Left lung (tissue), 10 donors: ENCODE data around the gene TM2D3. TPM values are rescaled to one million over a fixed set of nuclear protein-coding genes. Genes with fewer than 3 reads are reported as not detected.

Source experiments
- ATAC-seq: fragments of 200-7000 bp; cut with Tn5 transposase; one replicate; pipeline ENCODE4 v1.9.1; 2020; ENCODE audit warnings: moderate library complexity
- DNase-seq, 4 donors: peaks; one replicate each; pipeline ENCODE4 v3.0.0-alpha.2; 2013 to 2020
- H3K27ac ChIP-seq, 2 donors: fragments of 200-600 bp; sonication (generic) in 1 of 2; one replicate each; pipeline versions ENCODE4 v1.5.0 to v1.8.0; 2020 to 2021
- H3K27me3 ChIP-seq, 2 donors: fragments of 200-600 bp; sonication (generic) in 1 of 2; one replicate each; pipeline versions ENCODE4 v1.5.0 to v1.8.0; 2020 to 2021
- H3K36me3 ChIP-seq, 2 donors: fragments of 200-600 bp; sonication (generic) in 1 of 2; one replicate each; pipeline versions ENCODE4 v1.5.0 to v1.8.0; 2020 to 2021
- H3K4me1 ChIP-seq, 2 donors: fragments of 200-600 bp; one replicate each; pipeline ENCODE4 v1.8.0; 2021
- H3K4me3 ChIP-seq, 2 donors: fragments of 200-600 bp; sonication (generic) in 1 of 2; one replicate each; pipeline versions ENCODE4 v1.5.0 to v1.8.0; 2020 to 2021; ENCODE audit warnings: mild to moderate bottlenecking in 1 of 2
- H3K9me3 ChIP-seq, 2 donors: fragments of 200-600 bp; sonication (generic) in 1 of 2; one replicate each; pipeline versions ENCODE4 v1.5.0 to v1.8.0; 2020 to 2021
- intact Hi-C, 2 donors: fragments of 100-400 bp; cut with DNase I; formaldehyde crosslinking; loops; one replicate each; pipeline versions ENCODE4 v1.11.2 to v1.14.2; 2022
- polyA plus RNA-seq, 6 donors: library from polyadenylated mRNA; unstranded; fragments of 120-200 nt; gene quantifications; one replicate each; pipeline ENCODE4 v1.2.1, GENCODE V29; 2013; ENCODE audit not compliant: insufficient read length in 6 of 6
- total RNA-seq, 2 donors: library from RNA; stranded (reverse); fragmentation: NEBNext Ultra II Directional; extraction: Animal tissue kit (Norgen Biotek cat#: 25700); gene quantifications; one replicate each; pipeline ENCODE4 v1.2.1, GENCODE V29; 2021
- TF ChIP-seq, protein P1 (sequence below), 2 donors: fragments of 200-600 bp; sonication (generic) in 1 of 2; IDR thresholded peaks; one replicate each; pipeline versions ENCODE4 v1.5.0 to v1.8.0; 2021; ENCODE audit warnings: antibody characterized with exemption in 2 of 2
- donor health status: DM: no; HTN: yes; CAD: no.
- donor health status: DM: no; HTN: no; CAD: no.

The TM2D3 gene
- total and polyA plus RNA-seq, 8 donors = 43.7 to 67.3 (median 59.9) TPM

DNA sequence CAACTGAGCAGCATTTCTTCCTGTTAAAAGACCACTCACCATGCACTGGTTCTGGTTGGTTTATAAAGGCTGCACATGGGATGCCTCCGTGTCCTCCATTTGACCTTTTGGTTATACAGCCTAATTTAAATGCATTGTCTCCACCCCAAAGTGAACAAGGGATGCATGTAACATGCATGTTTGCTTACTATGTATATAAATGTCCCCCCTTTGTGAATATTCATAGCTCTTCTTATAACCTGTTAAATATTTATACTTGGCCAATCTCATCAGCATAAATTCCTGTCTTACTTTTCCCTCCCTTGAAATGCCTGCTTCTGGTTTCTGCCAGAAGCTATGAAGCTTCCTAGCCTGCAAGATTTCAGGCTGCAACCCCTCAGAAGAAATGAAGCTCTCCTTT lies 44.6 kb upstream of the TM2D3 start:
- Histone ChIP-seq H3K4me3 (no peak overlapping the region), H3K27ac (no peak overlapping the region), H3K36me3 (peaks cover 0 to 69% of the 10 kb centered on the region in 2 donors), H3K4me1 (no peaks in the 10 kb centered on the region), H3K9me3 (no peaks in the 10 kb centered on the region), H3K27me3 (no peaks in the 10 kb centered on the region)
- intact Hi-C loops = no loop called here
- DNase-seq (no peak), ATAC-seq (no peak)
- TF ChIP-seq, protein P1, sequence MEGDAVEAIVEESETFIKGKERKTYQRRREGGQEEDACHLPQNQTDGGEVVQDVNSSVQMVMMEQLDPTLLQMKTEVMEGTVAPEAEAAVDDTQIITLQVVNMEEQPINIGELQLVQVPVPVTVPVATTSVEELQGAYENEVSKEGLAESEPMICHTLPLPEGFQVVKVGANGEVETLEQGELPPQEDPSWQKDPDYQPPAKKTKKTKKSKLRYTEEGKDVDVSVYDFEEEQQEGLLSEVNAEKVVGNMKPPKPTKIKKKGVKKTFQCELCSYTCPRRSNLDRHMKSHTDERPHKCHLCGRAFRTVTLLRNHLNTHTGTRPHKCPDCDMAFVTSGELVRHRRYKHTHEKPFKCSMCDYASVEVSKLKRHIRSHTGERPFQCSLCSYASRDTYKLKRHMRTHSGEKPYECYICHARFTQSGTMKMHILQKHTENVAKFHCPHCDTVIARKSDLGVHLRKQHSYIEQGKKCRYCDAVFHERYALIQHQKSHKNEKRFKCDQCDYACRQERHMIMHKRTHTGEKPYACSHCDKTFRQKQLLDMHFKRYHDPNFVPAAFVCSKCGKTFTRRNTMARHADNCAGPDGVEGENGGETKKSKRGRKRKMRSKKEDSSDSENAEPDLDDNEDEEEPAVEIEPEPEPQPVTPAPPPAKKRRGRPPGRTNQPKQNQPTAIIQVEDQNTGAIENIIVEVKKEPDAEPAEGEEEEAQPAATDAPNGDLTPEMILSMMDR (IDR thresholded peaks at IDR 0.05) = no peak

DNA sequence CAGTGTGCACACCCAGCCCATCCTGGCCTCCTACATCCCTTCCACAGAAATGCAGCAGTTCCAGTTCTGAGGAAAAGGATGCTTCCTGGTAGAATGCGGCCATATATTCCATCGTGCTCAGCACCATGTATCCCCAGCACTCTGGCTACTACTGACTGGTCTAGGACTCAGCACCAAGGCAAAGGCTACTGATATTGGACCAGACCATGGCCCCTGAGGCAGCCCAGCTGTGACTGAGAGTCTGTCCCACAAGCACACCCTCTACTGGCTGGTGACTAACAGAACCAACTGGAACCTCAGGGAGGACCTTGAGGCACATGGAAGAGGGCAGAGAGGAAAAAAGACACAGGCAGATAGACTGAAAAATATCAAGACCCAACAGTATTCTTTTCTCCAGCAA lies 42.1 kb upstream of the TM2D3 start:
- Histone ChIP-seq H3K27ac (no peak overlapping the region), H3K4me1 (no peaks in the 10 kb centered on the region), H3K9me3 (no peaks in the 10 kb centered on the region), H3K36me3 (peaks cover 0 to 44% of the 10 kb centered on the region in 2 donors), H3K4me3 (no peak overlapping the region), H3K27me3 (no peaks in the 10 kb centered on the region)
- intact Hi-C loops = no loop called here
- TF ChIP-seq, protein P1 (IDR thresholded peaks at IDR 0.05) = no peak
- DNase-seq = no peak
- no peak for ATAC-seq

DNA sequence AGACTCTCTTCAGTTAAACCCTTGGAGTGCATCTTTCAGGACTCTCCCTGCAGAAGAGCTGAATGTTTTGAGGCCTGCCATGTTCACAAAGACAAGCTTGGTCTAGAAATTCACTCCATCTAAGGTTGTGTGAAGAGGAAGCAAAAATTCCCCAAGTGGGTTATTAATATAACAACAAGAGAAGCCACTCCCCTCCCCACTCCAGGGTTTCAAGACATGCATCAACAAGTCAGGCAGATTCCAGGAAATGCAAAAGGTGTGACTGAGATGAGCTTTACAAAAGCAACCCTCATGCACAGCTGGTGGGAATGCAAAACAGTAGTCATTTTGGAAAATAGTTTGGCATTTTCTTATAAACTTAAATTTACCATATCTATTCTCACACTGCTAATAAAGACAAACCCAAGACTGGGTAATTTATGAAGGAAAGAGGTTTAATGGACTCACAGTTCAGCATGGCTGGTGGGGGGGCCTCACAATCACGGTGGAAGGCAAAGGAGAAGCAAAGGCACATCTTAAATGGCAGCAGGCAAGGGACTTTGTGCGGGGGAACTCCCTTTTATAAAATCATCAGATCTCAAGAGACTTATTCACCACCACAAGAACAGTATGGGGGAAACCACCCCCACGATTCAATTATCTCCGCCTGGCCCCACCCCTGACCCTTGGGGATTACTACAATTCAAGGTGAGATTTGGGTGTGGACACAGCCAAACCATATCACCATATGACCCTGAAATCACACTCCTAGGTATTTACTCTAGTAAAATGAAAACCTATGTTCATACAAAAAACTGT lies 40.8 kb upstream of the TM2D3 start:
- intact Hi-C loops = no loop called here
- peaks cover 0 to 31% of the 10 kb centered on the region in 2 donors for H3K36me3 ChIP-seq
- no peak overlapping the region for H3K4me3 ChIP-seq

DNA sequence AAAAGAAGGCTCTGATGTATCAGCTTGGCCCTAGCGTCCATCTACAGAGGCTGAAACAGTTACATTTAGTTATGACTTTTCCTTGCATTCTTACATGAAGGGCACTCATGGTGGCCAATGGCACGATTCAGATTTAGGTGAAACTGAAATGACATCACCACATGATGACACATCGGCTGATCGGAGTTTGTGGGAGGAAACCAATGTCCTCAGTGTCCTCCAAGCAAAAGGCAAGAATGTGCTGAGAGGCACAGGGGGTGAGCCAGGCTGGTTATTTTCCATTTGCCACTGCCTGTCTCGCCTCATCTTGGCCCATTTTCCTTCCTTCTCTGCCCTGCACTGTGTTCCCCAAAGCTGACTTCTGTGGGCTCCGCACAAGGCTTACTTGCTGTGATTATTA lies 37.7 kb upstream of the TM2D3 start:
- no peak for ATAC-seq
- Histone ChIP-seq H3K27me3 (no peaks in the 10 kb centered on the region), H3K27ac (no peak overlapping the region), H3K4me1 (no peaks in the 10 kb centered on the region), H3K4me3 (no peak overlapping the region), H3K9me3 (no peaks in the 10 kb centered on the region), H3K36me3 (peaks cover 0 to 10% of the 10 kb centered on the region in 2 donors)
- DNase-seq = no peak
- intact Hi-C loops = no loop called here
- TF ChIP-seq, protein P1 (IDR thresholded peaks at IDR 0.05) = no peak

More for the DNA sequence above, 40.8 kb upstream of the TM2D3 start:
- no peaks in the 10 kb centered on the region for H3K9me3 ChIP-seq
- H3K4me1 ChIP-seq = no peaks in the 10 kb centered on the region
- DNase-seq (no peak), ATAC-seq (peak; percentile 45)
- TF ChIP-seq, protein P1 (IDR thresholded peaks at IDR 0.05) = no peak
- no peak overlapping the region for H3K27ac ChIP-seq
- H3K27me3 ChIP-seq = no peaks in the 10 kb centered on the region

DNA sequence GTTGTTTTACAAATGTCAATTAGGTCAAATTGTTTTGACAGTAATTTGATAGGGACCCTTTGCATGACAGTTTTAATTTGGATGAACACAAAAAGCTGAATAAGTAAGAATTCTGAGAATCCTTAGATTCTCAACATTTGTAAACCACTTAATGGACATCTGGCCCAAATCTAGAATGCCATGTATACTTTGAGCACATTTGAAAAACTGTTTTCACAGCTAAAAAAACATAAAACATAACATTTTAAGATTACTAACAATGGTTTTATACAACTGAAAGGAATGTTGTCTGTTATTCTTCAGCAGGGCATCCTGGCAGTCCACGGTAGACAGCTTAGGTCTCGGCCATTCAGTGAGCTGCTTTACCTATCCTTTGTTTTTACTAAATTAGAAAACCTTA lies 34.5 kb upstream of the TM2D3 start:
- Histone ChIP-seq H3K27me3 (no peaks in the 10 kb centered on the region), H3K36me3 (peaks cover 0 to 12% of the 10 kb centered on the region in 2 donors), H3K27ac (no peak overlapping the region), H3K4me1 (no peaks in the 10 kb centered on the region), H3K9me3 (no peaks in the 10 kb centered on the region), H3K4me3 (no peak overlapping the region)
- no peak for DNase-seq
- intact Hi-C loops = no loop called here
- ATAC-seq = no peak
- TF ChIP-seq, protein P1 (IDR thresholded peaks at IDR 0.05) = no peak
